Pancreas (tissue), 10 donors: Measurements from ENCODE around the gene TOP1. TPM values are rescaled to one million over a fixed set of nuclear protein-coding genes. Genes with fewer than 3 reads are reported as not detected.

Source experiments
- ATAC-seq, 4 donors: fragments of 200-7000 bp; cut with Tn5 transposase; one replicate each; pipeline versions ENCODE4 v1.8.0 to v1.9.1; 2020; ENCODE audit warnings: mild to moderate bottlenecking in 4 of 4, moderate library complexity in 4 of 4
- DNase-seq, 6 donors: peaks; one replicate each; pipeline ENCODE4 v3.0.0-alpha.2; 2020
- FAIRE-seq: peaks from 2 replicates; lab custom pipeline; 2012; peaks lifted over from hg19 to GRCh38; lab: Jason Lieb, UNC
- H3K27ac ChIP-seq, 4 donors: fragments of 200-600 bp; sonication (generic); 1 replicate in 3 of 4; 2 replicates in 1 of 4; pipeline versions ENCODE4 v1.5.0 to v1.8.0; 2020
- H3K27me3 ChIP-seq, 4 donors: fragments of 200-600 bp; one replicate each; pipeline ENCODE4 v1.8.0; 2021
- H3K36me3 ChIP-seq, 3 donors: fragments of 200-600 bp; sonication (generic) in 1 of 3; one replicate each; pipeline versions ENCODE4 v1.5.0 to v1.8.0; 2020 to 2021
- H3K4me1 ChIP-seq, 3 donors: fragments of 200-600 bp; one replicate each; pipeline ENCODE4 v1.8.0; 2021
- H3K4me3 ChIP-seq, 4 donors: fragments of 200-600 bp; sonication (generic) in 2 of 4; one replicate each; pipeline versions ENCODE4 v1.5.0 to v1.8.0; 2020 to 2021
- H3K9me3 ChIP-seq, 4 donors: fragments of 200-600 bp; one replicate each; pipeline ENCODE4 v1.8.0; 2021
- WGBS, 2 donors: extraction: QIAGEN DNeasy Blood & Tissue Kit; methylation state at CpG; one replicate each; pipeline ENCODE4 v1.1.7; 2013; 5-methylcytosine and 5-hydroxymethylcytosine counted together
- intact Hi-C, 3 donors: fragments of 100-400 bp; cut with DNase I; formaldehyde crosslinking; loops; one replicate each; pipeline versions ENCODE4 v1.11.1 to v1.14.2; 2022
- polyA plus RNA-seq, 2 donors: library from polyadenylated mRNA; stranded (reverse); fragments of 200-250 nt; gene quantifications; one replicate each; pipeline ENCODE4 v1.2.3, GENCODE V29; 2013
- total RNA-seq, 6 donors: library from RNA; stranded (reverse); fragmentation: NEBNext Ultra II Directional in 4 of 6; extraction: Animal tissue kit (Norgen Biotek cat#: 25700) in 4 of 6; gene quantifications; one replicate each; pipeline versions ENCODE4 v1.2.1 to v1.2.4, GENCODE V29; 2021 to 2023
- TF ChIP-seq, protein P1 (sequence below), 4 donors: fragments of 200-600 bp; sonication (generic) in 3 of 4; IDR thresholded peaks; one replicate each; pipeline versions ENCODE4 v1.5.0 to v1.8.0; 2021; ENCODE audit warnings: antibody characterized with exemption in 4 of 4
- donor health status: healthy with polysubstance abuse.
- donor health status: DM: no; HTN: no; CAD: no; lungs with moderate emphysema.
- donor health status: DM: no; HTN: no; CAD: no.
- donor health status: control.
- donor health status: control.
- donor health status: Bipolar disorder and iron deficiency.
- donor health status: DM: yes; HTN: yes; CAD: no.
- donor health status: DM: no; HTN: no; CAD: no.
- donor health status: DM: no; HTN: no; CAD: no.
- donor health status: DM: yes; HTN: yes; CAD: no.

The TOP1 gene
- total RNA-seq = 10 to 100 TPM in 5 of 6 donors, 1 to 10 TPM in 1; 9.6 to 25.6 (median 17.0) TPM
- 10 to 100 TPM in 1 of 2 donors, 1 to 10 TPM in 1; 10.0 to 16.2 TPM for polyA plus RNA-seq

DNA sequence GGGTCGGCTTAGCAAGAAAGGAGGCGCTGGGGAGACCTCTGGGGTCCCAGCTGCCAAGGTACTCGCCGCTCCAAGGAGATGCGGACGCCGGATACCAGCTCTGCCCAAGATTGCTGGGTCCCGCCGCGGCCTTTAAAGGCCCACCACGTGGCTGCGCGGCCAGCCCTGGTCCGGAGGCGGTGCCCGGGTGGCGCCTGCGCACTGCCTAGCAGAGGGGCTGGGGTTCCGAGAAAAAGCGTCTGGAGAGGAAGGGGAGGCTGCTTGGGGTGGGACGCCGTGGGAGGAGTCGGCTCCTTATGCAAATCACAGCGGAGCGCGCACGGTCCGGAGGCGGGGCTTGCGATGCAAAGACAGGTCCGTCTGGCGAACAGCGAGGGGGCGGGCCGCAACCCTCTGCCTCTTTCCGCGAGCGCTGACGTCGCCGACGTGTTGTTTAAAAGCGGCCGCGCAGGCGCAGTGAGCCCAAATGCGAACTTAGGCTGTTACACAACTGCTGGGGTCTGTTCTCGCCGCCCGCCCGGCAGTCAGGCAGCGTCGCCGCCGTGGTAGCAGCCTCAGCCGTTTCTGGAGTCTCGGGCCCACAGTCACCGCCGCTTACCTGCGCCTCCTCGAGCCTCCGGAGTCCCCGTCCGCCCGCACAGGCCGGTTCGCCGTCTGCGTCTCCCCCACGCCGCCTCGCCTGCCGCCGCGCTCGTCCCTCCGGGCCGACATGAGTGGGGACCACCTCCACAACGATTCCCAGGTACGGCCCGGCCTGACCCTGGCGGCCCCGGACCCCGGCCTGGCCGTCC is at the start of gene TOP1:
TSS of gene TOP1 (plus strand) at position 464 of the 791 bp plus-strand sequence. CDS start at position 710, 246 bp downstream.
- H3K9me3 ChIP-seq = no peaks in the 10 kb centered on the region
- peak within 1 kb of the TSS; percentile 62 to 100 (median 91) for H3K4me3 ChIP-seq
- no peaks in the 10 kb centered on the region for H3K27me3 ChIP-seq
- H3K4me1 ChIP-seq = peaks cover 21 to 39% (median 30%) of the 10 kb centered on the region in 3 donors
- intact Hi-C loops = no loop called here
- TF ChIP-seq, protein P1, sequence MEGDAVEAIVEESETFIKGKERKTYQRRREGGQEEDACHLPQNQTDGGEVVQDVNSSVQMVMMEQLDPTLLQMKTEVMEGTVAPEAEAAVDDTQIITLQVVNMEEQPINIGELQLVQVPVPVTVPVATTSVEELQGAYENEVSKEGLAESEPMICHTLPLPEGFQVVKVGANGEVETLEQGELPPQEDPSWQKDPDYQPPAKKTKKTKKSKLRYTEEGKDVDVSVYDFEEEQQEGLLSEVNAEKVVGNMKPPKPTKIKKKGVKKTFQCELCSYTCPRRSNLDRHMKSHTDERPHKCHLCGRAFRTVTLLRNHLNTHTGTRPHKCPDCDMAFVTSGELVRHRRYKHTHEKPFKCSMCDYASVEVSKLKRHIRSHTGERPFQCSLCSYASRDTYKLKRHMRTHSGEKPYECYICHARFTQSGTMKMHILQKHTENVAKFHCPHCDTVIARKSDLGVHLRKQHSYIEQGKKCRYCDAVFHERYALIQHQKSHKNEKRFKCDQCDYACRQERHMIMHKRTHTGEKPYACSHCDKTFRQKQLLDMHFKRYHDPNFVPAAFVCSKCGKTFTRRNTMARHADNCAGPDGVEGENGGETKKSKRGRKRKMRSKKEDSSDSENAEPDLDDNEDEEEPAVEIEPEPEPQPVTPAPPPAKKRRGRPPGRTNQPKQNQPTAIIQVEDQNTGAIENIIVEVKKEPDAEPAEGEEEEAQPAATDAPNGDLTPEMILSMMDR (IDR thresholded peaks at IDR 0.05) = no peak
- peak; percentile 23 for FAIRE-seq
- 0% methylated on average over 72 to 85 of the region's 85 CpGs for WGBS, 2 donors
- H3K36me3 ChIP-seq = no peaks in the 10 kb centered on the region
- peak within 1 kb of the TSS; percentile 74 to 94 (median 92) for H3K27ac ChIP-seq
- peak; percentile 99 to 100 (median 100) for DNase-seq
- peak; percentile 96 to 98 (median 96) for ATAC-seq

DNA sequence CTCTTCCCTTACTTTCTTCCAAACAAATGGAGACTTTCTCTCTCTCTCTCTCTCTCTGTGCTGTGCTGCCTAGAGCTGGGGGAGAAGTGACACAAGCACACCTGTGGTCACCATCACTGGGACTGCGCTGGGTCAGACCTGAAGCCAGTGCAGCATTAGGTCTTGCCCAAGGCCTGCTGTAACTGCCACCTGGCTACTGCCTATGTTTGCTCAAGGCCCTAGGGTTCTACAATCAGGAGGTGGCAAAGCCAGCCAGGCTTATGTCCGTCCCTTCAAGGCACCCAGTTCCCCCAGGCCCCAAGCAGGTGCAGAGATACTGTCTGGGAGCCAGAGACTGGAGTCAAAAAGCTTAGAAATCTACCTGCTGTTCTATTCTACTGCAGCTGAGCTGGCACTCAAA is 49.4 kb upstream of the TOP1 start:
- H3K27ac ChIP-seq = no peak overlapping the region
- TF ChIP-seq, protein P1 (IDR thresholded peaks at IDR 0.05) = no peak
- H3K9me3 ChIP-seq = no peaks in the 10 kb centered on the region
- no peak for FAIRE-seq
- no peak for DNase-seq
- H3K27me3 ChIP-seq = peaks cover 0 to 5% (median 0%) of the 10 kb centered on the region in 4 donors
- intact Hi-C loops = loop anchor here in 1 of 3 donors (10.0 kb wide), 1 partner anchor 366 kb away; the partner anchor contains the start of gene LPIN3
- WGBS, 2 donors = 74 to 86% methylated on average over 2 of the region's 2 CpGs
- H3K36me3 ChIP-seq = no peaks in the 10 kb centered on the region
- ATAC-seq = no peak
- H3K4me3 ChIP-seq = no peak overlapping the region
- H3K4me1 ChIP-seq = no peaks in the 10 kb centered on the region

GRCh38 chr20:40980106-40980827 is 48.4 kb upstream of the TOP1 start:
- no peak overlapping the region for H3K27ac ChIP-seq
- no peak for DNase-seq
- H3K4me1 ChIP-seq = no peaks in the 10 kb centered on the region
- no peak overlapping the region for H3K4me3 ChIP-seq
- H3K9me3 ChIP-seq = no peaks in the 10 kb centered on the region
- H3K36me3 ChIP-seq = no peaks in the 10 kb centered on the region
- intact Hi-C loops = no loop called here
- H3K27me3 ChIP-seq = peaks cover 0 to 5% (median 0%) of the 10 kb centered on the region in 4 donors
- 81 to 82% methylated on average over 4 of the region's 4 CpGs for WGBS, 2 donors
- TF ChIP-seq, protein P1 (IDR thresholded peaks at IDR 0.05) = no peak
- ATAC-seq = no peak
- FAIRE-seq = no peak

- ATAC-seq (no peak), DNase-seq (no peak), FAIRE-seq (no peak)
- peaks cover 0 to 5% (median 0%) of the 10 kb centered on the region in 4 donors for H3K27me3 ChIP-seq
- TF ChIP-seq, protein P1 (IDR thresholded peaks at IDR 0.05) = no peak
- H3K9me3 ChIP-seq = no peaks in the 10 kb centered on the region
- intact Hi-C loops = no loop called here
- H3K36me3 ChIP-seq = no peaks in the 10 kb centered on the region
- H3K27ac ChIP-seq = no peak overlapping the region
- H3K4me3 ChIP-seq = no peak overlapping the region
- WGBS, 2 donors = 92 to 93% methylated on average over 6 of the region's 6 CpGs
- no peaks in the 10 kb centered on the region for H3K4me1 ChIP-seq
Observed at GRCh38 chr20:40980828-40981310, 47.8 kb upstream of the TOP1 start.
